ENCODE results near the gene TOR1B. TPM values are rescaled to one million over a fixed set of nuclear protein-coding genes. Genes with fewer than 3 reads are reported as not detected.

Gene TOR1B
- total RNA-seq, 1 experiment from 2014 or later: 19.0 TPM

DNA sequence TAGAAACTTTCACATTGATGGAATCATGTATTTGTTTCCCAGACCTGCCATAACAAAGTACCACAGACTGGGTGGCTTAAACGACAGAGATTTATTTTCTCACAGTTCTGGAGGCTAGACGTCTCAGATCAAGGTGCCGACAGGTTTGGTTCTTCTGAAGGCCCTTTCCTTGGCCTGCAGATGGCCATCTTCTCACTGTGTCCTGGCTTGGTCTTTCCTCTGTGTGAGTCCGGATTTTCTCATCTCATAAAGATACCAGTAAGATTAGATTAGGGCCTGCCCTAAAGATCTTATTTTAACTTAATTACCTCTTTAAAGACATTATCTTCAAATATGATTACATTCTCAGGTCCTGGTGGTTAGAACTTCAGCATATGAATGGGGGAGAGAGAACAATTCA, 38.1 kb downstream of the TOR1B start:
- DNase-seq (ENCODE audit: low read depth, low spot score) (no peak), ATAC-seq (no peak)
- intact Hi-C loops (cut with micrococcal nuclease): no loop called here
- Histone ChIP-seq H3K27ac (ENCODE audit: low read depth, low read length) (no peak overlapping the region), H3K9me3 (ENCODE audit: control insufficient read depth in 1 of 2, insufficient read depth in 1 of 2, low read depth in 1 of 2, low read length in 2 of 2) (no peaks in the 10 kb centered on the region), H3K36me3 (ENCODE audit: control insufficient read depth in 1 of 2, insufficient read depth in 2 of 2, low read length in 2 of 2) (no peaks in the 10 kb centered on the region), H3K9ac (ENCODE audit: low read length) (no peak overlapping the region), H2AFZ (ENCODE audit: low read depth, low read length, poor library complexity, severe bottlenecking) (no peak overlapping the region), H4K20me1 (ENCODE audit: insufficient read depth) (no peaks in the 10 kb centered on the region), H3K4me1 (ENCODE audit: control insufficient read depth in 1 of 2, insufficient read depth in 2 of 2, low read length in 2 of 2) (peaks cover 4 to 7% of the 10 kb centered on the region in 2 experiments; a peak in 2 of 4 replicates), H3K4me3 (replicated peaks in 1 of 2; ENCODE audit: low read depth in 1 of 2, low read length in 2 of 2) (no peak overlapping the region), H3K9me2 (ENCODE audit: insufficient read depth) (no peaks in the 10 kb centered on the region), H3K4me2 (ENCODE audit: low read length) (no peak overlapping the region), H3K27me3 (ENCODE audit: insufficient read depth, low read length) (no peaks in the 10 kb centered on the region), H3K79me2 (ENCODE audit: insufficient read depth, low read length) (no peaks in the 10 kb centered on the region)
- ChIA-PET CTCF (no interaction called here), POLR2A (interaction anchor here (0.7 kb wide), 1 partner anchor 132 kb away, joined by 3 read pairs; no protein-coding TSS in a partner anchor), RAD21 (ENCODE audit: low non-redundant PET in 1 of 2, low total read pairs in 2 of 2, uncharacterized antibody in 2 of 2, unreplicated experiment in 2 of 2) (no interaction called here)
- no TSS peak for BruUV-seq (replicated peaks)
- TF ChIP-seq POLR2A (IDR thresholded peaks at IDR 0.05; ENCODE audit: borderline replicate concordance, extremely low read depth, insufficient read depth, insufficient read length): no peak
- peak; percentile 13; the same call in 1 of the 2 replicates for TF ChIP-seq RAD21 (IDR thresholded peaks at IDR 0.05; ENCODE audit: low read depth)
- TF ChIP-seq TCF7L2 (IDR thresholded peaks at IDR 0.05; ENCODE audit: borderline replicate concordance, extremely low read depth, insufficient read depth, insufficient read length): no peak
- TF ChIP-seq, protein P1, sequence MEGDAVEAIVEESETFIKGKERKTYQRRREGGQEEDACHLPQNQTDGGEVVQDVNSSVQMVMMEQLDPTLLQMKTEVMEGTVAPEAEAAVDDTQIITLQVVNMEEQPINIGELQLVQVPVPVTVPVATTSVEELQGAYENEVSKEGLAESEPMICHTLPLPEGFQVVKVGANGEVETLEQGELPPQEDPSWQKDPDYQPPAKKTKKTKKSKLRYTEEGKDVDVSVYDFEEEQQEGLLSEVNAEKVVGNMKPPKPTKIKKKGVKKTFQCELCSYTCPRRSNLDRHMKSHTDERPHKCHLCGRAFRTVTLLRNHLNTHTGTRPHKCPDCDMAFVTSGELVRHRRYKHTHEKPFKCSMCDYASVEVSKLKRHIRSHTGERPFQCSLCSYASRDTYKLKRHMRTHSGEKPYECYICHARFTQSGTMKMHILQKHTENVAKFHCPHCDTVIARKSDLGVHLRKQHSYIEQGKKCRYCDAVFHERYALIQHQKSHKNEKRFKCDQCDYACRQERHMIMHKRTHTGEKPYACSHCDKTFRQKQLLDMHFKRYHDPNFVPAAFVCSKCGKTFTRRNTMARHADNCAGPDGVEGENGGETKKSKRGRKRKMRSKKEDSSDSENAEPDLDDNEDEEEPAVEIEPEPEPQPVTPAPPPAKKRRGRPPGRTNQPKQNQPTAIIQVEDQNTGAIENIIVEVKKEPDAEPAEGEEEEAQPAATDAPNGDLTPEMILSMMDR (IDR thresholded peaks at IDR 0.05 in 2 of 3, conservative IDR thresholded peaks at IDR 0.05 in 1 of 3; ENCODE audit: borderline replicate concordance in 1 of 3, insufficient read depth in 1 of 3, low read depth in 2 of 3, low read length in 2 of 3): no peak

GRCh38 chr9:129845373-129845772, 42.4 kb downstream of the TOR1B start:
- ChIA-PET RAD21 (ENCODE audit: low non-redundant PET in 1 of 2, low total read pairs in 2 of 2, uncharacterized antibody in 2 of 2, unreplicated experiment in 2 of 2) (no interaction called here), POLR2A (no interaction called here), CTCF (no interaction called here)
- H3K4me2 ChIP-seq (ENCODE audit: low read length): no peak overlapping the region
- H2AFZ ChIP-seq (ENCODE audit: low read depth, low read length, poor library complexity, severe bottlenecking): no peak overlapping the region
- no peak overlapping the region for H3K9ac ChIP-seq (ENCODE audit: low read length)
- H3K79me2 ChIP-seq (ENCODE audit: insufficient read depth, low read length): no peaks in the 10 kb centered on the region
- no peaks in the 10 kb centered on the region for H3K9me3 ChIP-seq (ENCODE audit: control insufficient read depth in 1 of 2, insufficient read depth in 1 of 2, low read depth in 1 of 2, low read length in 2 of 2)
- no peak for ATAC-seq
- H3K9me2 ChIP-seq (ENCODE audit: insufficient read depth): no peaks in the 10 kb centered on the region
- no peak for DNase-seq (ENCODE audit: low read depth, low spot score)
- TF ChIP-seq, protein P1 (IDR thresholded peaks at IDR 0.05 in 2 of 3, conservative IDR thresholded peaks at IDR 0.05 in 1 of 3; ENCODE audit: borderline replicate concordance in 1 of 3, insufficient read depth in 1 of 3, low read depth in 2 of 3, low read length in 2 of 3): no peak
- no peak for TF ChIP-seq RAD21 (IDR thresholded peaks at IDR 0.05; ENCODE audit: low read depth)
- no peak for TF ChIP-seq TCF7L2 (IDR thresholded peaks at IDR 0.05; ENCODE audit: borderline replicate concordance, extremely low read depth, insufficient read depth, insufficient read length)
- TF ChIP-seq CEBPB (IDR thresholded peaks at IDR 0.05; ENCODE audit: low read depth): no peak
- TF ChIP-seq, protein P2, sequence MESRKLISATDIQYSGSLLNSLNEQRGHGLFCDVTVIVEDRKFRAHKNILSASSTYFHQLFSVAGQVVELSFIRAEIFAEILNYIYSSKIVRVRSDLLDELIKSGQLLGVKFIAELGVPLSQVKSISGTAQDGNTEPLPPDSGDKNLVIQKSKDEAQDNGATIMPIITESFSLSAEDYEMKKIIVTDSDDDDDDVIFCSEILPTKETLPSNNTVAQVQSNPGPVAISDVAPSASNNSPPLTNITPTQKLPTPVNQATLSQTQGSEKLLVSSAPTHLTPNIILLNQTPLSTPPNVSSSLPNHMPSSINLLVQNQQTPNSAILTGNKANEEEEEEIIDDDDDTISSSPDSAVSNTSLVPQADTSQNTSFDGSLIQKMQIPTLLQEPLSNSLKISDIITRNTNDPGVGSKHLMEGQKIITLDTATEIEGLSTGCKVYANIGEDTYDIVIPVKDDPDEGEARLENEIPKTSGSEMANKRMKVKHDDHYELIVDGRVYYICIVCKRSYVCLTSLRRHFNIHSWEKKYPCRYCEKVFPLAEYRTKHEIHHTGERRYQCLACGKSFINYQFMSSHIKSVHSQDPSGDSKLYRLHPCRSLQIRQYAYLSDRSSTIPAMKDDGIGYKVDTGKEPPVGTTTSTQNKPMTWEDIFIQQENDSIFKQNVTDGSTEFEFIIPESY (IDR thresholded peaks at IDR 0.05; ENCODE audit: extremely low read depth, insufficient replicate concordance, low read length): no peak
- TF ChIP-seq SIN3A (IDR thresholded peaks at IDR 0.05; ENCODE audit: low read depth): no peak
- no peak for TF ChIP-seq EZH2phosphoT487 (IDR thresholded peaks at IDR 0.05; ENCODE audit: borderline replicate concordance)
- no peak for TF ChIP-seq EZH2 (IDR thresholded peaks at IDR 0.05)
- intact Hi-C loops (cut with micrococcal nuclease): no loop called here
- no peaks in the 10 kb centered on the region for H4K20me1 ChIP-seq (ENCODE audit: insufficient read depth)
- no peaks in the 10 kb centered on the region for H3K4me1 ChIP-seq (ENCODE audit: control insufficient read depth in 1 of 2, insufficient read depth in 2 of 2, low read length in 2 of 2)
- H3K4me3 ChIP-seq (replicated peaks in 1 of 2; ENCODE audit: low read depth in 1 of 2, low read length in 2 of 2): no peak overlapping the region
- H3K36me3 ChIP-seq (ENCODE audit: control insufficient read depth in 1 of 2, insufficient read depth in 2 of 2, low read length in 2 of 2): no peaks in the 10 kb centered on the region
- H3K27ac ChIP-seq (ENCODE audit: low read depth, low read length): no peak overlapping the region
- no peaks in the 10 kb centered on the region for H3K27me3 ChIP-seq (ENCODE audit: insufficient read depth, low read length)
- BruUV-seq (replicated peaks): no TSS peak
